GM18498 (cell line): ENCODE results near the gene SEMA3D.
A peak's percentile ranks its signal among the peaks of the same experiment; 100 is the strongest.

ENCODE experiments used
- ATAC-seq: cut with Tn5 transposase; IDR thresholded peaks from one replicate; pipeline ENCODE4 v1.9.1; 2021; ENCODE audit warnings: mild to moderate bottlenecking, moderate library complexity; ENCODE audit not compliant: unreplicated experiment

The SEMA3D gene

GRCh38 chr7:85184599-85185423, 2.0 kb downstream of the SEMA3D start:
- no peak for ATAC-seq

GRCh38 chr7:85183296-85183695, 3.6 kb downstream of the SEMA3D start:
- ATAC-seq: no peak

- no peak for ATAC-seq
These were observed 8.1 kb downstream of the SEMA3D start for GRCh38 chr7:85178531-85179298.

- ATAC-seq: no peak
These were observed 9.5 kb downstream of the SEMA3D start for GRCh38 chr7:85177316-85177715.

- no peak for ATAC-seq
These were observed 10.7 kb downstream of the SEMA3D start for GRCh38 chr7:85176197-85176596.

- ATAC-seq: no peak
These were observed 11.6 kb downstream of the SEMA3D start for GRCh38 chr7:85175217-85175616.

GRCh38 chr7:85172530-85172941, 14.3 kb downstream of the SEMA3D start:
- ATAC-seq: no peak

GRCh38 chr7:85167636-85168035, 19.2 kb downstream of the SEMA3D start:
- ATAC-seq: no peak

GRCh38 chr7:85165263-85165662, 21.6 kb downstream of the SEMA3D start:
- no peak for ATAC-seq

- ATAC-seq: no peak
These were observed 22.5 kb downstream of the SEMA3D start for GRCh38 chr7:85164376-85164775.

GRCh38 chr7:85162721-85163120, 24.1 kb downstream of the SEMA3D start:
- ATAC-seq: no peak

- ATAC-seq: peak; percentile 89
These were observed 26.6 kb downstream of the SEMA3D start for GRCh38 chr7:85160223-85160622.

GRCh38 chr7:85159003-85159402, 27.9 kb downstream of the SEMA3D start:
- ATAC-seq: no peak

GRCh38 chr7:85156661-85157208, 30.1 kb downstream of the SEMA3D start:
- ATAC-seq: no peak

GRCh38 chr7:85154282-85154937, 32.4 kb downstream of the SEMA3D start:
- ATAC-seq: no peak

GRCh38 chr7:85153715-85154114, 33.1 kb downstream of the SEMA3D start:
- no peak for ATAC-seq

- ATAC-seq: no peak
These were observed 36.2 kb downstream of the SEMA3D start for GRCh38 chr7:85150624-85151023.

- ATAC-seq: no peak
These were observed 42.1 kb downstream of the SEMA3D start for GRCh38 chr7:85144771-85145170.

GRCh38 chr7:85135977-85136376, 50.9 kb downstream of the SEMA3D start:
- ATAC-seq: no peak

GRCh38 chr7:85133560-85133959, 53.3 kb downstream of the SEMA3D start:
- no peak for ATAC-seq

GRCh38 chr7:85133006-85133405, 53.9 kb downstream of the SEMA3D start:
- ATAC-seq: no peak
